Esophagus squamous epithelium (tissue), 4 donors: ENCODE measurements around the gene NTN5.

Experiments
- POLR2A ChIP-seq, 4 donors: fragments of 450-650 bp; IDR thresholded peaks; one replicate each; pipeline ENCODE4 v1.6.1; 2017; ENCODE audit warnings: antibody characterized with exemption in 4 of 4, mild to moderate bottlenecking in 4 of 4, moderate library complexity in 3 of 4
- TF ChIP-seq, protein P1 (sequence below), 6 experiments: fragments of 450-650 bp in 4 of 6; fragments of 200-600 bp in 2 of 6; sonication (generic) in 2 of 6; IDR thresholded peaks; one replicate each; pipeline ENCODE4 v1.5.1; 2016 to 2019; ENCODE audit warnings: antibody characterized with exemption in 6 of 6, mild to moderate bottlenecking in 4 of 6, moderate library complexity in 4 of 6

DNA sequence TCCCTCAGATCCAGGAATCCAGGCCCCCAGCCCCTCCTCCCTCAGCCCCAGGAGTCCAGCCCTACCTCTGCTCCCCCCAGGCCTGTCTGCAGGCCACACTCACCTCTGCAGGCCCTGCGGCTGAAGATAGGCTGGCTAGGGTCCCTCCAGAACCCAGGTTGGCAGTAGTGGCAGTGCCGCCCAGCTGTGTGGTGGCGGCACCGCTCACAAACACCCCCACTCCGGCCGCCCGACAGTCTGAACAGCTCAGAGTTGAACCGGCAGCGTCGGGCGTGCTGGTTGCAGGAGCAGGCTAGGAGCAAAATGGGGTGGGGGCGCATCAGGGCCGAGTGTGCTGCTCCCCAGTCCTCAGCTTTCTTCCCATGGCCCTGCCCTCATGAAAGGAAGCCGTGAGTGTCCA, 8.3 kb downstream of the NTN5 start:
- TF ChIP-seq, protein P1, sequence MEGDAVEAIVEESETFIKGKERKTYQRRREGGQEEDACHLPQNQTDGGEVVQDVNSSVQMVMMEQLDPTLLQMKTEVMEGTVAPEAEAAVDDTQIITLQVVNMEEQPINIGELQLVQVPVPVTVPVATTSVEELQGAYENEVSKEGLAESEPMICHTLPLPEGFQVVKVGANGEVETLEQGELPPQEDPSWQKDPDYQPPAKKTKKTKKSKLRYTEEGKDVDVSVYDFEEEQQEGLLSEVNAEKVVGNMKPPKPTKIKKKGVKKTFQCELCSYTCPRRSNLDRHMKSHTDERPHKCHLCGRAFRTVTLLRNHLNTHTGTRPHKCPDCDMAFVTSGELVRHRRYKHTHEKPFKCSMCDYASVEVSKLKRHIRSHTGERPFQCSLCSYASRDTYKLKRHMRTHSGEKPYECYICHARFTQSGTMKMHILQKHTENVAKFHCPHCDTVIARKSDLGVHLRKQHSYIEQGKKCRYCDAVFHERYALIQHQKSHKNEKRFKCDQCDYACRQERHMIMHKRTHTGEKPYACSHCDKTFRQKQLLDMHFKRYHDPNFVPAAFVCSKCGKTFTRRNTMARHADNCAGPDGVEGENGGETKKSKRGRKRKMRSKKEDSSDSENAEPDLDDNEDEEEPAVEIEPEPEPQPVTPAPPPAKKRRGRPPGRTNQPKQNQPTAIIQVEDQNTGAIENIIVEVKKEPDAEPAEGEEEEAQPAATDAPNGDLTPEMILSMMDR (IDR thresholded peaks at IDR 0.05), result no peak
- TF ChIP-seq POLR2A (IDR thresholded peaks at IDR 0.05), result no peak
